ENCODE data around the gene DMPK.

DNA sequence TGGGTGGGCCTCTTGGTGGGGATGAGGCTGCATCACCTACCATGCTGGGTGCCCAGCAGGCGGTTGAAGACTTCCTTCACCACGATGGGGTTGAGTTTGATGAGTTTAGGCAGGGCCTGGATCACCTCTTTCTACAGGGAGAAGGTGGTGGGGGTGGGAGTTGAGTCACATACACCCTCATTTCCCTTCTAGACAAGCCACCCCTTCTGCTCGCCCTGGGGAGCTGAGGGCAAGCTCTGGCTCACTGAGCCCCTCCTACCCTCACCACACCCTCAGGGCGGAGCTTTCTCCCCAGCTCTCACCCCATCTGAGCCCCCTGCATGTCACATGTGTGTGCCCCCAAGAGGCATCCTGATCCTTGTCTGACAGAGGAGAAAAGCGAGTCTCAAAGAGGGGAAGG, 40.4 kb upstream of the DMPK start:
- TF ChIP-seq CTCF (IDR thresholded peaks at IDR 0.05) = no peak
- no peak for TF ChIP-seq POLR2AphosphoS5 (IDR thresholded peaks at IDR 0.05; ENCODE audit: insufficient read depth in 1 of 2, low read depth in 1 of 2)
- TF ChIP-seq POLR2A (IDR thresholded peaks at IDR 0.05) = no peak
